Fibroblast of lung (primary cell): ENCODE results near the gene ENDOD1. TPM values are rescaled to one million over a fixed set of nuclear protein-coding genes. Genes with fewer than 3 reads are reported as not detected.
A peak's percentile ranks its signal among the peaks of the same experiment; 100 is the strongest.

Experiments used
- DNase-seq, 2 donors: peaks; one replicate each; pipeline versions ENCODE4 v3.0.0 to v3.0.0-alpha.2; 2010; ENCODE audit warnings: low read depth in 2 of 2
- H2AFZ ChIP-seq: 2 replicates; pipeline ENCODE4 v1.5.1; 2012; ENCODE audit warnings: low read length, control low read depth, inconsistent platforms
- H3K27ac ChIP-seq: 2 replicates; pipeline ENCODE4 v1.5.1; 2011; ENCODE audit warnings: low read length, control low read depth; ENCODE audit not compliant: insufficient read depth
- H3K27me3 ChIP-seq: 2 replicates; pipeline ENCODE4 v1.5.1; 2011; ENCODE audit warnings: mild to moderate bottlenecking, low read length; ENCODE audit not compliant: control insufficient read depth, insufficient read depth
- H3K36me3 ChIP-seq: 2 replicates; pipeline ENCODE4 v1.5.1; 2011; ENCODE audit warnings: low read length; ENCODE audit not compliant: control insufficient read depth, insufficient read depth
- H3K4me1 ChIP-seq: 2 replicates; pipeline ENCODE4 v1.5.1; 2011; ENCODE audit warnings: low read length; ENCODE audit not compliant: control insufficient read depth, insufficient read depth; ENCODE audit errors: extremely low read depth
- H3K4me2 ChIP-seq: 2 replicates; pipeline ENCODE4 v1.5.1; 2011; ENCODE audit warnings: low read length, control low read depth; ENCODE audit not compliant: insufficient read depth; ENCODE audit errors: extremely low read depth
- H3K4me3 ChIP-seq, 4 experiments: fragments of 200-600 bp in 1 of 4; sonication (generic) in 1 of 4; replicated peaks in 1 of 4; 2 replicates each; pipeline ENCODE4 v1.5.1; 2011 to 2016; ENCODE audit warnings: low read length in 4 of 4, low read depth in 3 of 4, mild to moderate bottlenecking in 3 of 4, control low read depth in 2 of 4, inconsistent platforms in 1 of 4, mixed read lengths in 1 of 4; ENCODE audit not compliant: insufficient read depth in 1 of 4; ENCODE audit errors: control extremely low read depth in 1 of 4
- H3K79me2 ChIP-seq: 2 replicates; pipeline ENCODE4 v1.5.1; 2012; ENCODE audit warnings: mild to moderate bottlenecking, low read length, inconsistent platforms; ENCODE audit not compliant: control insufficient read depth, insufficient read depth
- H3K9ac ChIP-seq: 2 replicates; pipeline ENCODE4 v1.5.1; 2011; ENCODE audit warnings: mild to moderate bottlenecking, low read length, control low read depth; ENCODE audit not compliant: insufficient read depth
- H3K9me3 ChIP-seq: 2 replicates; pipeline ENCODE4 v1.5.1; 2012; ENCODE audit warnings: low read depth, low read length; ENCODE audit not compliant: control insufficient read depth, insufficient read depth
- H4K20me1 ChIP-seq: 2 replicates; pipeline ENCODE4 v1.5.1; 2011; ENCODE audit warnings: low read length; ENCODE audit not compliant: control insufficient read depth, insufficient read depth; ENCODE audit errors: extremely low read depth
- EZH2 ChIP-seq: IDR thresholded peaks from 2 replicates; pipeline ENCODE4 v1.5.1; 2012; ENCODE audit warnings: low read length, control low read depth, mild to moderate bottlenecking; ENCODE audit errors: missing control alignments
- polyA plus RNA-seq, 2 donors: library from polyadenylated mRNA; depleted of rRNA in 1 of 2; stranded (reverse) in 1 of 2; unstranded in 1 of 2; fragments of >200 nt; gene quantifications; 2 replicates each; pipeline ENCODE4 v1.2.1, GENCODE V29; 2011 to 2012; ENCODE audit warnings: missing spikeins in 1 of 2
- total RNA-seq: library from RNA; depleted of rRNA; stranded (reverse); fragments of >200 nt; gene quantifications from 2 replicates; pipeline ENCODE4 v1.2.1, GENCODE V29; 2014
- TF ChIP-seq, protein P1 (sequence below), 2 donors: IDR thresholded peaks in 1 of 2; conservative IDR thresholded peaks in 1 of 2; 1 replicate in 1 of 2; 2 replicates in 1 of 2; pipeline ENCODE4 v1.5.1; 2011 to 2012; ENCODE audit warnings: low read length in 2 of 2, control low read depth in 1 of 2, inconsistent platforms in 1 of 2, low read depth in 1 of 2, mild to moderate bottlenecking in 1 of 2

The ENDOD1 gene
- total and polyA plus RNA-seq, 2 donors (not counting 1 experiment from before 2014, with no cell fraction given), result 33.4 to 50.8 TPM

DNA sequence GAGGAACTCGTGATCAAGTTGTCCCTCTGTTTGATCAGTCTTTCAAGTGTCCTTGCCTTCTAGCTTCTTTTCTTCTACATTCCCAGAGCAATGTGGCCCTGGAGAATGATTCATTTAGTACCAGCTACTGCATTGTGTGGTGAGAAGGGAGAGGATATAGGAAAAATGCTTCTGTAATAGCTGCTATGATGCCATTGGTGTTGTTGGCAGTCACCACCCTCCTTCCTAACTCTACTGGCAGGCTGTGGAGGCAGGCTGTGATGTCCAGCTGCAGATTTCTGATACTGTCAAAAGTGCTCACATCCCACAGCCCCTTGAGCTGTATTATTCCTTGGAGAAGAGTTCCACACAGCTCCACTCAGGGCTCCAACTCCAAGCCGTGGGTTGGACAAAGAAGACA is 52.8 kb downstream of the ENDOD1 start:
- Histone ChIP-seq H3K9me3 (no peaks in the 10 kb centered on the region), H3K4me2 (no peak overlapping the region), H3K4me1 (peaks cover 7% of the 10 kb centered on the region), H4K20me1 (no peaks in the 10 kb centered on the region), H2AFZ (no peak overlapping the region), H3K9ac (no peak overlapping the region), H3K27ac (no peak overlapping the region), H3K79me2 (no peaks in the 10 kb centered on the region), H3K27me3 (no peaks in the 10 kb centered on the region), H3K36me3 (no peaks in the 10 kb centered on the region), H3K4me3 (no peak overlapping the region)
- no peak for DNase-seq
- TF ChIP-seq, protein P1, sequence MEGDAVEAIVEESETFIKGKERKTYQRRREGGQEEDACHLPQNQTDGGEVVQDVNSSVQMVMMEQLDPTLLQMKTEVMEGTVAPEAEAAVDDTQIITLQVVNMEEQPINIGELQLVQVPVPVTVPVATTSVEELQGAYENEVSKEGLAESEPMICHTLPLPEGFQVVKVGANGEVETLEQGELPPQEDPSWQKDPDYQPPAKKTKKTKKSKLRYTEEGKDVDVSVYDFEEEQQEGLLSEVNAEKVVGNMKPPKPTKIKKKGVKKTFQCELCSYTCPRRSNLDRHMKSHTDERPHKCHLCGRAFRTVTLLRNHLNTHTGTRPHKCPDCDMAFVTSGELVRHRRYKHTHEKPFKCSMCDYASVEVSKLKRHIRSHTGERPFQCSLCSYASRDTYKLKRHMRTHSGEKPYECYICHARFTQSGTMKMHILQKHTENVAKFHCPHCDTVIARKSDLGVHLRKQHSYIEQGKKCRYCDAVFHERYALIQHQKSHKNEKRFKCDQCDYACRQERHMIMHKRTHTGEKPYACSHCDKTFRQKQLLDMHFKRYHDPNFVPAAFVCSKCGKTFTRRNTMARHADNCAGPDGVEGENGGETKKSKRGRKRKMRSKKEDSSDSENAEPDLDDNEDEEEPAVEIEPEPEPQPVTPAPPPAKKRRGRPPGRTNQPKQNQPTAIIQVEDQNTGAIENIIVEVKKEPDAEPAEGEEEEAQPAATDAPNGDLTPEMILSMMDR (conservative IDR thresholded peaks at IDR 0.05 in 1 of 2, IDR thresholded peaks at IDR 0.05 in 1 of 2; ENCODE audit: low read depth in 1 of 2, low read length in 2 of 2), result no peak

DNA sequence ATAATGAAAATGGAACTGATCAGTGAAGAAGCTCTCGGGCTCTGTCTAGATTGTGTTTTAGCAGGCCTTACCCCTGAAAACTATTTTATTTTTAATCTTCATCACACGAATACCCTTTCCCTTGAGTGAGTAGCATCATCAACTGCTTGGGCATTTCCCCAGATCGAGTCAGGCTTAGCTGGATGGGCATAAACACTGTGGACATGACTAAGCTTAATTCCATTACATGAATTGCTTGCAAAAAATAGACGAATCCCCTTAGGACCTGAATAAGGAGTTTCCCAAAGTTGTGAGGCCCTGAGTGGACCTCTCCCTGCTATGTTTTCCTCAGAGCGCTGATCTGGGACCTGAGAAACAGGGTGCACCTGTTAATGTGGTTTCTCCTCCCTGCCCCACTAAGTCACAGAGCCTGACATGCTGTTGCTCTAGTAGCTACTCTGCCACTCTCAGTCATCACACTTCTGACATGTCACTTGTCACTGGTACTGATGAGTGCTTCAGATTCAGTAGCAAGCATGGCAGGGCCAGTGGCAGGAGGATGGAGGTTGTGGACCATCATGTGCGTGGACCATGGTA is 53.5 kb downstream of the ENDOD1 start:
- H3K9ac ChIP-seq, result no peak overlapping the region
- no peak overlapping the region for H3K4me3 ChIP-seq
- H3K79me2 ChIP-seq, result no peaks in the 10 kb centered on the region
- H3K36me3 ChIP-seq, result no peaks in the 10 kb centered on the region
- no peak overlapping the region for H3K27ac ChIP-seq
- peak overlapping the region; percentile 33 for H3K4me2 ChIP-seq
- H3K27me3 ChIP-seq, result no peaks in the 10 kb centered on the region
- H2AFZ ChIP-seq, result no peak overlapping the region
- H4K20me1 ChIP-seq, result no peaks in the 10 kb centered on the region
- H3K4me1 ChIP-seq, result peaks cover 7% of the 10 kb centered on the region
- no peak for TF ChIP-seq EZH2
- DNase-seq, result peak in 1 of 2 donors; percentile 43
- H3K9me3 ChIP-seq, result no peaks in the 10 kb centered on the region

DNA sequence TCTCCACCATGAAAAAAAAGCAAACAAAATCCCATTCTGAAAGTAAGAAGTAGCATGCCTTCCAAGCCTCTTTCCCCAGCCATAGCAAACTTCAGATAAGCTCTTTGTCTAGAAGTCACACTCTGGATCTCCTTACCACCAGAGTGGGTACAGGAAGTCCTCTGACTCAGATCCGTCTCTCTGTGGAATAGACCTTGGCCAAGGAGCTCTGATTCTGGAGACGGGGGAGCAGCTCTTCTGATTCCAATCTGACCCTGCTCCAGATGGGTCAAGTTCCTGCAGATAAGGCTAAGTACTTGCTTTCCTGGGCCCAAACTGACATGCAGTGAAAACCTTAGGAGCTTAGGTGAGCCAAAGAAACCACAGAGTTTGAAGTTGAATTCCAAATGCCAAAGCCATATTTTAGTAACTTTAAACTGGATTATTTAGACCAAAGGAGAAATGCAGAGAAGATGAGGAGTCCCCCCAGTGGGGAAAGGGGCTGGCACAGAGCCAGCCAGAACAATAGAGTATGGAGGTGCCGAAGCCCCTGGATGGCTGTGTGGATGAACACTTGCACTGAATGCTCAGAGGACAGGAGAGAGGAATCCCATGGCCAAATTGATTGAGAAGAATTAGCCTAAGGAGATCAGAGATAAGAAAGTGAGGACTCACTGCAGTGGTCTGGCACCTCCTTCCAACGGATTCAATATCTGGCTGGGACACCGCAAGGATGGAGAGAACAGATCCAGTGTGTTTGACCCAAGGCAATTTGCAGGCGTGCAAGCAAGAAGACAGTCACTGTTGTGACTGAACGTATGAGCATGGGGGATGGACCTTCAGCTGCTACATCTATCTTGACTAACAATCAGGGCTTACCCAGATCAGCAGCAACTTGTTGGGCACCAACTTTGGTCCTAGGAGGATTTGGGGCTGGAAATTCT is 54.9 kb downstream of the ENDOD1 start:
- Histone ChIP-seq H3K4me3 (no peak overlapping the region), H3K27me3 (no peaks in the 10 kb centered on the region), H3K36me3 (no peaks in the 10 kb centered on the region), H3K27ac (no peak overlapping the region), H4K20me1 (no peaks in the 10 kb centered on the region), H3K4me2 (no peak overlapping the region), H3K4me1 (peaks cover 9% of the 10 kb centered on the region), H3K9me3 (no peaks in the 10 kb centered on the region), H3K9ac (no peak overlapping the region), H2AFZ (no peak overlapping the region), H3K79me2 (no peaks in the 10 kb centered on the region)
- TF ChIP-seq, protein P1 (conservative IDR thresholded peaks at IDR 0.05 in 1 of 2, IDR thresholded peaks at IDR 0.05 in 1 of 2; ENCODE audit: low read depth in 1 of 2, low read length in 2 of 2), result no peak
- no peak for TF ChIP-seq EZH2
- peak in 1 of 2 donors; percentile 63 for DNase-seq
